ENCODE measurements around the gene IST1.

DNA sequence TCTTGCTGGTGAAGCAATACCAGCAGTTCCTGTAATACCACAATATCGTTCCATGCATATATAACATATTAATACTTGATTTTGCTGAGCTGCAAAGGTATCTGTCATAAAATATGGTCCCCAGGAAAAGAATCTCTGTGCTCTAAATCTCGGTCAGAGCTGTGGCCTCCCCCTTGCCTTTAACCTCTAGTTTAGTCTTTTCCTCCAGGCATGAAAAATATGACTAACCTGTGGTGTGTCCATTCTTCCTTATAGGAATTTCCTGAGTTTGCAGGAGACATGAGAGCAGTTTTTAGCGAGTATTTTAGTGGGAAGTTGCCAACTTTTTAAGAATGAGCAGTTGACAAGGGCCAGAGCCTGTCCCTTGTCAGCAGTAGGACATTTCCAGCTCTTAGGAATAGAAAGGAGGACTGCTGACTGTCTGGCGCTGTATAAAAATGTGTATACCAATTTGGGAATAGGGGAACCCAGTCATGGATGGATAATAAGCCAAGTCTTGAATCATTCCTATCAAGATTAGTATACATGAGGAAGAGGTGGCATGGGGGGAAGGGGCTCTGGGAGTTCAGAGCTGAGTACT is 40.9 kb upstream of the IST1 start:
- TF ChIP-seq CTCF (IDR thresholded peaks at IDR 0.05), result no peak
- no peak for TF ChIP-seq ZFX (IDR thresholded peaks at IDR 0.05; ENCODE audit: borderline replicate concordance)

All from 22Rv1 (cell line).